ENCODE results near the gene C19orf53.
A peak's percentile ranks its signal among the peaks of the same experiment; 100 is the strongest.
"Not testable (repeated sequence)": the region's sequence is repeated elsewhere in the genome, so short reads cannot be mapped to it uniquely, and the experiment has no call there.

C19orf53 gene

GRCh38 chr19:13778398-13778797, 4.1 kb downstream of the C19orf53 start:
- Histone ChIP-seq H3K9ac (ENCODE audit: low read depth, low read length) (no peak overlapping the region), H3K4me1 (ENCODE audit: insufficient read depth, low read length) (0 out of 2 replicates have a peak, but pooled peaks cover 2% of the 10 kb centered on the region), H3K36me3 (ENCODE audit: insufficient read depth, low read length) (peaks cover 14% of the 10 kb centered on the region; the same call in 1 of the 2 replicates), H3K9me3 (ENCODE audit: control insufficient read depth, insufficient read depth, low read length) (no peaks in the 10 kb centered on the region)

DNA sequence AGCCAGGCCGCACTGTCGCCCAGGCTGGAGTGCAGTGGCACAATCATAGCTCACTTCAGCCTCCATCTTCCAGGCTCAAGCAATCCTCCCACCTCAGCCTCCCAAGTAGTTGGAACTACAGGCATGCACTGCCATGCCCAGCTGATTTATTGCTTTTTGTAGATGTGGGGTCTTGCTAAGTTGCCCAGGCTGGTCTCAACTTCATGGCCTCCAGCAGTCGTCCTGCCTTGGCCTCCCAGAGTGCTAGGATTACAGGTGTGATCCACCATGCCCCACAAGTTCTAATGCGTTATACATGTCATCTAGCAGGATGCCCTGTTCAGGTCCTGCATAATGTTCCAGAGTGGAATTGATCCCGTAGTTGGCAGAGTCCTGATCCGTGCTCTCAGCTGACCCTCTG, 4.6 kb downstream of the C19orf53 start:
- Histone ChIP-seq H3K4me1 (ENCODE audit: insufficient read depth, low read length) (0 out of 2 replicates have a peak, but pooled peaks cover 3% of the 10 kb centered on the region), H3K36me3 (ENCODE audit: insufficient read depth, low read length) (peaks cover 14% of the 10 kb centered on the region; the same call in 1 of the 2 replicates), H3K9me3 (ENCODE audit: control insufficient read depth, insufficient read depth, low read length) (no peaks in the 10 kb centered on the region), H3K9ac (ENCODE audit: low read depth, low read length) (no peak overlapping the region)

DNA sequence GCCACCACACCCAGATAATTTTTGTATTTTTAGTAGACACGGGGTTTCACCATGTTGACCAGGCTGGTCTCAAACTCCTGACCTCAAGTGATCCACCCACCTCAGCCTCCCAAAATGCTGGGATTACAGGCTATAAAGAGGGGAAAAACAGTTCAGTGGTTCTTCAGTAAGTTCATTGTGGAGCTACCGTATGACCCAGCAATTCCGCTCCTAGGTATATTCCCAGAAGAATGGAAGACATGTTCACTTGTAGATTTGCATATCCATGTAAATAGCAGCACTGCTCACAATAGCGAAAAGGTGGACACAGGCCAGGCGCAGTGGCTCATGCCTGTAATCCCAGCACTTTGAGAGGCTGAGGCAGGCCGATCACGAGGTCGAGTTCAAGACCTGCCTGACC, 5.5 kb downstream of the C19orf53 start:
- H3K9ac ChIP-seq (ENCODE audit: low read depth, low read length); H3K4me1 ChIP-seq (ENCODE audit: insufficient read depth, low read length); H3K9me3 ChIP-seq (ENCODE audit: control insufficient read depth, insufficient read depth, low read length): not testable (repeated sequence)
- H3K36me3 ChIP-seq (ENCODE audit: insufficient read depth, low read length): peaks cover 14% of the 10 kb centered on the region; the same call in 1 of the 2 replicates

DNA sequence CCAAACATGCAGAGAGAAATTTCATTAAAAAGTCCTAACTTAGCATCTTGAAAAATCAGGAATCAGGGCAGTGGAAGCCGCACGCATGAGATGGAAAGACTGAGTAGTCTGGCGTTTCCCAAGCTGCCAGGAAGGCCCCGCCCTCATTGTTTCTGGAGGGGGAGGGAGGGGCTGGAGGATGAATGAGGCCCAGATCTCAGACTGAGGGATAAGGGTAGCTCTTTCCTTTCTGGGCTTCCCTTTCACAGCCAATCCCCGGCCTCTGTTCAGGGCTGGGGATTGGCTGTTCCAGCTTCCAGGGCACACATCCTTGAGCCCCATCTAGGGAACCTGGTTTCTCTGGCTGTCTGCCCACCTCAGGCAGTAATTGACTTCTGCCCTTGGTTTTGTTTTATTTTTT, 7.3 kb downstream of the C19orf53 start:
- H3K9me3 ChIP-seq (ENCODE audit: control insufficient read depth, insufficient read depth, low read length): no peaks in the 10 kb centered on the region
- H3K4me1 ChIP-seq (ENCODE audit: insufficient read depth, low read length): peaks cover 3% of the 10 kb centered on the region; the same call in 1 of the 2 replicates
- peaks cover 14% of the 10 kb centered on the region; the same call in 1 of the 2 replicates for H3K36me3 ChIP-seq (ENCODE audit: insufficient read depth, low read length)
- H3K9ac ChIP-seq (ENCODE audit: low read depth, low read length): peak overlapping the region; percentile 8; the same call in 1 of the 2 replicates

GRCh38 chr19:13782537-13782936, 8.3 kb downstream of the C19orf53 start:
- Histone ChIP-seq H3K4me1 (ENCODE audit: insufficient read depth, low read length) (peaks cover 3% of the 10 kb centered on the region; the same call in 1 of the 2 replicates), H3K36me3 (ENCODE audit: insufficient read depth, low read length) (peaks cover 14% of the 10 kb centered on the region; the same call in 1 of the 2 replicates), H3K9me3 (ENCODE audit: control insufficient read depth, insufficient read depth, low read length) (no peaks in the 10 kb centered on the region), H3K9ac (ENCODE audit: low read depth, low read length) (no peak overlapping the region)

- Histone ChIP-seq H3K4me1 (ENCODE audit: insufficient read depth, low read length) (peaks cover 3% of the 10 kb centered on the region; the same call in 1 of the 2 replicates), H3K36me3 (ENCODE audit: insufficient read depth, low read length) (peaks cover 7% of the 10 kb centered on the region; the same call in 1 of the 2 replicates), H3K9ac (ENCODE audit: low read depth, low read length) (no peak overlapping the region), H3K9me3 (ENCODE audit: control insufficient read depth, insufficient read depth, low read length) (no peaks in the 10 kb centered on the region)
Measured at GRCh38 chr19:13783565-13784500, 9.6 kb downstream of the C19orf53 start.

GRCh38 chr19:13784731-13785452, 10.6 kb downstream of the C19orf53 start:
- peaks cover 3% of the 10 kb centered on the region; the same call in 1 of the 2 replicates for H3K4me1 ChIP-seq (ENCODE audit: insufficient read depth, low read length)
- no peak overlapping the region for H3K9ac ChIP-seq (ENCODE audit: low read depth, low read length)
- no peaks in the 10 kb centered on the region for H3K9me3 ChIP-seq (ENCODE audit: control insufficient read depth, insufficient read depth, low read length)
- no peaks in the 10 kb centered on the region for H3K36me3 ChIP-seq (ENCODE audit: insufficient read depth, low read length)

DNA sequence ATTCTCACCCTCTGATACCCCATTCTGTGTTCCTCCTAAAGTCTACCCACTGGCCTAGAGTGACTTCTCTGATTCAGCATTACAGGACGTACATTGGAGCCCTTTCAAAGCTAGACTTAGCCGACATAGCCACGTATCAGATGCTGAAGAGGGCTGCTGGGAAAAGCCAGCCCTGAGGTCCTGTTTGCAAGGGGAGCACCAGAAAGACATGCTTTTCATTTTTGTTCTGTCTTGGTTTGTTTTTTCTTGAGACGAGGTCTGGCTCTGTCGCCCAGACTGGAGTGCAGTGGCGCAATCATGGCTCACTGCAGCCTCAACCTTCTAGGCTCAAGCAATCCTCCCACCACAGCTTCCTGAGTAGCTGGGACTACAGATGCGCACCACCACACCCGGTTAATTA, 14.7 kb downstream of the C19orf53 start:
- H3K9me3 ChIP-seq (ENCODE audit: control insufficient read depth, insufficient read depth, low read length): no peaks in the 10 kb centered on the region
- H3K9ac ChIP-seq (ENCODE audit: low read depth, low read length): no peak overlapping the region
- no peaks in the 10 kb centered on the region for H3K36me3 ChIP-seq (ENCODE audit: insufficient read depth, low read length)
- H3K4me1 ChIP-seq (ENCODE audit: insufficient read depth, low read length): no peaks in the 10 kb centered on the region; the same call in 1 of the 2 replicates

DNA sequence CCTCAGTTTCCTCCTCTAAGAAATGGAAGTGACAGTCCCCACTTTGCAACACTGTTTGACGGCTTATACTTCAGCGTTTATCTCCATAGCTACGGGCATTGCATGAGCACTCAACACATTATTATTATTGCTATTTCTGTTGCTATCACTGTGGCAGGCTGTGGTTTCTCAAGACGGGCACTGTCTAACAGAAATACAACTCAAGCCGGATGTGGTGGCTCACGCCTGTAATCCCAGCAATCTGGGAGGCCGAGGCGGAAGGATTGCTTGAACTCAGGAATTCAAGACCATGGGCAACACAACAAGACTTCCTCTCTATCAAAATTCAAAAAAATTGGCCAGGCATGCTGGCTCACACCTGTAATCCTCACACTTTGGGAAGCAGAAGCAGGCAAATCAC, 16.1 kb downstream of the C19orf53 start:
- H3K9ac ChIP-seq (ENCODE audit: low read depth, low read length): no peak overlapping the region
- H3K9me3 ChIP-seq (ENCODE audit: control insufficient read depth, insufficient read depth, low read length): no peaks in the 10 kb centered on the region
- peaks cover 5% of the 10 kb centered on the region; the same call in 1 of the 2 replicates for H3K4me1 ChIP-seq (ENCODE audit: insufficient read depth, low read length)
- H3K36me3 ChIP-seq (ENCODE audit: insufficient read depth, low read length): no peaks in the 10 kb centered on the region

DNA sequence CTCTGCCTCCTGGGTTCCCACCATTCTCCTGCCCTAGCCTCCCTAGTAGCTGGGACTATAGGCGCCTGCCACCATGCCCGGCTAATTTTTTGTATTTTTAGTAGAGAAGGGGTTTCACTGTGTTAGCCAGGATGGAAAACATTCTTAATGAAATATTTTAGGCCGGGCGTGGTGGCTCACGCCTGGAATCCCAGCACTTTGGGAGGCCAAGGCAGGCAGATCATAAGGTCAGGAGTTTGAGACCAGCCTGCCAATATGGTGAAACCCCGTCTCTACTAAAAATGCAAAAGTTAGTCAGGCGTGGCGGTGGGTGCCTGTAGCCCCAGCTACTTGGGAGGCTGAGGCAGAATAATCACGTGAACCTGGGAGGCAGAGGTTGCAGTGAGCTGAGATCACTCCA, 19.1 kb downstream of the C19orf53 start:
- H3K36me3 ChIP-seq (ENCODE audit: insufficient read depth, low read length); H3K9ac ChIP-seq (ENCODE audit: low read depth, low read length); H3K9me3 ChIP-seq (ENCODE audit: control insufficient read depth, insufficient read depth, low read length); H3K4me1 ChIP-seq (ENCODE audit: insufficient read depth, low read length): not testable (repeated sequence)

- peak overlapping the region; percentile 55; the same call in 1 of the 2 replicates for H3K9ac ChIP-seq (ENCODE audit: low read depth, low read length)
- peaks cover 5% of the 10 kb centered on the region; the same call in 1 of the 2 replicates for H3K4me1 ChIP-seq (ENCODE audit: insufficient read depth, low read length)
- no peaks in the 10 kb centered on the region for H3K36me3 ChIP-seq (ENCODE audit: insufficient read depth, low read length)
- no peaks in the 10 kb centered on the region for H3K9me3 ChIP-seq (ENCODE audit: control insufficient read depth, insufficient read depth, low read length)
Measured at GRCh38 chr19:13794398-13794756, 20.1 kb downstream of the C19orf53 start.

DNA sequence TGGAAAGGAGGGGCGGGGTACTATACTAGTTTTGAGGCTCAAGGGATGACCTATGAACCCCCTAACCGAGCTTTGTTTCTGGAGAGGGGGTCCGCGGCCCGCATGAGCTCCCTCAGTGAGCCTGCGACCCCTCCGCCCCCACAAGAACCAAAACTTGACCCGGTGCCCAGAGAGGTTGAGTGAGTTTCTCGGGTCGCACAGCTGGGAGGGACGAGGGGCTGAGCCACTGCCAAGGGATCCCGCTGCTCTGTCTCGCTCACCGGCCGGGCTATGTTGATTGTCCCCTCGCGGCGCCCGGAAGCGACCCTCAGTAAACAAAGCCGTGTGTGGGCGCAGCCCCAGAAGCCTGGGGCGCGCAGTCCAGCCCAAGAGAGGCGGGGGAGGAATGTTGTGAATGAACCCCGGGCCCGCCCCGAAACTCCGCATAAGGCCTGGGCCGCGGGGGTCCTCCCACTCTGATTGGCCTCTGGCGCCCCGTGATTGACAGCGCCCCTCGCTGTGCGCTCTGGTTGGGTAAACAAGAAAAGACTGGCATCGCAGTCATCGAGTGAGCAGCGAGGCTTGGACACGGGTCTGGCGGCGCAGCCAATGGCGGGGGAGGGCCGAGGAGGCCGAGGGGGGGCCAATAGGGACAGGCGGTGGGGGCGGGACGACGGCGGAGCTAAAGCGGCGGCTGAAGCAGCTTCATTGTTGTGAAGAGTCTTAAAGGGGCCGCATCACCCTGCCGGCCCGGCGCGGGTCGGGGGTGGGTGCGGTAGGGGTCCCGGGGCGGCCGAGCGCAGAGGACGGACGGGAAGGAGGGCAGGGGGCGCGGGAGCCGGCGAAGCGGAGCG, 20.7 kb downstream of the C19orf53 start, which contains the start of gene ZSWIM4:
TSS of gene ZSWIM4 (plus strand) at position 687 of the 833 bp plus-strand sequence. CDS start 206 bp downstream, outside the sequence.
- H3K4me1 ChIP-seq (ENCODE audit: insufficient read depth, low read length): peaks cover 5% of the 10 kb centered on the region; the same call in 1 of the 2 replicates
- peak within 1 kb of the TSS; percentile 87 for H3K9ac ChIP-seq (ENCODE audit: low read depth, low read length)
- no peaks in the 10 kb centered on the region for H3K36me3 ChIP-seq (ENCODE audit: insufficient read depth, low read length)
- H3K9me3 ChIP-seq (ENCODE audit: control insufficient read depth, insufficient read depth, low read length): no peaks in the 10 kb centered on the region

DNA sequence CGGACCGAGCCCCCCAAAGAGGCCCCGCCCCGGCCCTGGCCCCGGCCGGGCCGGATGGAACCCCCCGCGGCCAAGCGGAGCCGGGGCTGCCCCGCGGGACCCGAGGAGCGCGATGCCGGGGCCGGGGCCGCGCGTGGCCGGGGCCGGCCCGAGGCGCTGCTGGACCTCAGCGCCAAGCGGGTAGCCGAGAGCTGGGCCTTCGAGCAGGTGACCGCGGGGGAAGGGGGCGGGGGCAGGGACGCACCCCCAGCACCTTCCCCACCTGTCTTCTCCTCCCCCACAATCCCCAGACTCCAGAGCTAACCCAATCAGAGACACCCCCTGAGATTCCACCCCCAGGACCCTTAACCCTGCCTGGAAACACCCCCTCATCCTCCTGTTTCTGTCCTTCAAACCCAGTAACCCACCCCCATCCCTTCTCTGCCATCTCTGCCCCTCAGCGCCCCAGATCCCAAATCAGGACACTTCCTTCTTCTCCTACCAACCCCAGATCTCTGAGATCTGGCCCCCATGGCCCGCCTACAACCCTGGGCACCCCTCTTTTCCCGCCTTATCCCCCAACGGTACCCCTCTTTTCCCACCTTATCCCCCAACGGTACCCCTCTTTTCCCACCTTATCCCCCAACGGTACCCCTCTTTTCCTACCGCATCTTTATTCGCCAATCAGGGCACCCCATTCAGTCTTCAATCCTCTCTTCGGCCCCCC, 21.5 kb downstream of the C19orf53 start:
- no peaks in the 10 kb centered on the region for H3K9me3 ChIP-seq (ENCODE audit: control insufficient read depth, insufficient read depth, low read length)
- peak overlapping the region; percentile 87 for H3K9ac ChIP-seq (ENCODE audit: low read depth, low read length)
- H3K36me3 ChIP-seq (ENCODE audit: insufficient read depth, low read length): no peaks in the 10 kb centered on the region
- H3K4me1 ChIP-seq (ENCODE audit: insufficient read depth, low read length): peaks cover 5% of the 10 kb centered on the region; the same call in 1 of the 2 replicates
